ENCODE data around the gene RASGRF1. TPM values are rescaled to one million over a fixed set of nuclear protein-coding genes. Genes with fewer than 3 reads are reported as not detected.
"Not testable (repeated sequence)": the region's sequence is repeated elsewhere in the genome, so short reads cannot be mapped to it uniquely, and the experiment has no call there.

Gene RASGRF1
- total RNA-seq, 4 donors from 2014 or later: 0.13 to 0.23 TPM; not detected in 2

DNA sequence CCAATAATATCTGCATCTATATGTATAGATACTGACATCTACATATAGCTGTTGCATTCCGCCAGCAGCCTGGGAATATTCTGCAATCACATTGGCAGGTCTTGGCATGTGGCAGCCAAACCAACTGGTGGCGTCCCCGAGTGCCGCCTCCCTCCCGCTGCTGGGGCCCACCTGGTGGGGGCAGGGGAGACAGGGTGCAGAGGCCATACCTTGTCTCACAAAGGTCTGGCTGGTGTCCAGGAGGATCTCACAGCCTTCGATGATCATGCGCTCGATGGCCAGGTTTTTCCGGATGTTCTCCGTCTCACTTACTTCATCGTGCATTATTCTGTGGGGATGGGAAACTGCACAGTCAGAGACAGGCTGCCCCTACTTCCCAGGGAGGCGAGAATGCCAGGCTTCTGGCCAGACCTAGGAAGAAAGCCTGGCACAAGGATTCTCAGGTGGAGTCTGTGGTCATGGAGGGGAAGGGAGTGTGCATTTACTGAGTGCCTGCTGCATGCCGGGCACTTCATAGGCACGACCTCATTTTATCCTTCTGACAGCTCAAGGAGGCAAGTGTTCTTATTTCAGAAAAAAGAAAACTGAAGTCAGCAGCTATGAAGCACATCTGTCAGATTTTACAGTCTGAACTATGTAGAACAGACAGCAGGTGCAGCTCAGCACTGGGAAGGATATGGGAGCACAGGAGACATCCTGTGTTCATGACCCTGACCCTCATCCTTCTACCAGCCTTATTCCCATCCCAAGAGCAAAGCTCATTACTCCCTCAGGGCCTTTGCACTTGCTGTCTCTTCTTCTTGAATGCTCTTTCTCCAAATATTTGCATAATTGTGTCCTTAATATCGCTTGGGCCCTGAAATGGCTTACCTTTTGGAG, 62.8 kb downstream of the RASGRF1 start:
- TF ChIP-seq POLR2A (IDR thresholded peaks at IDR 0.05): no peak
- no peak for TF ChIP-seq EP300 (IDR thresholded peaks at IDR 0.05)
- TF ChIP-seq, protein P1, sequence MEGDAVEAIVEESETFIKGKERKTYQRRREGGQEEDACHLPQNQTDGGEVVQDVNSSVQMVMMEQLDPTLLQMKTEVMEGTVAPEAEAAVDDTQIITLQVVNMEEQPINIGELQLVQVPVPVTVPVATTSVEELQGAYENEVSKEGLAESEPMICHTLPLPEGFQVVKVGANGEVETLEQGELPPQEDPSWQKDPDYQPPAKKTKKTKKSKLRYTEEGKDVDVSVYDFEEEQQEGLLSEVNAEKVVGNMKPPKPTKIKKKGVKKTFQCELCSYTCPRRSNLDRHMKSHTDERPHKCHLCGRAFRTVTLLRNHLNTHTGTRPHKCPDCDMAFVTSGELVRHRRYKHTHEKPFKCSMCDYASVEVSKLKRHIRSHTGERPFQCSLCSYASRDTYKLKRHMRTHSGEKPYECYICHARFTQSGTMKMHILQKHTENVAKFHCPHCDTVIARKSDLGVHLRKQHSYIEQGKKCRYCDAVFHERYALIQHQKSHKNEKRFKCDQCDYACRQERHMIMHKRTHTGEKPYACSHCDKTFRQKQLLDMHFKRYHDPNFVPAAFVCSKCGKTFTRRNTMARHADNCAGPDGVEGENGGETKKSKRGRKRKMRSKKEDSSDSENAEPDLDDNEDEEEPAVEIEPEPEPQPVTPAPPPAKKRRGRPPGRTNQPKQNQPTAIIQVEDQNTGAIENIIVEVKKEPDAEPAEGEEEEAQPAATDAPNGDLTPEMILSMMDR (IDR thresholded peaks at IDR 0.05): no peak
- no peak for TF ChIP-seq POLR2AphosphoS5 (IDR thresholded peaks at IDR 0.05)
- WGBS, 2 donors (ENCODE audit: low coverage in 1 of 2): 55 to 59% methylated on average over 2 to 10 of the region's 15 CpGs
- Histone ChIP-seq H3K9me3 (no peaks in the 10 kb centered on the region), H3K4me1 (no peaks in the 10 kb centered on the region), H3K36me3 (no peaks in the 10 kb centered on the region), H3K27ac (no peak overlapping the region), H3K27me3 (peaks cover 5% of the 10 kb centered on the region), H3K4me3 (no peak overlapping the region)
- no peak for ATAC-seq

GRCh38 chr15:79025802-79026201, 64.8 kb downstream of the RASGRF1 start:
- Histone ChIP-seq H3K4me3 (no peak overlapping the region), H3K27me3 (peaks cover 5% of the 10 kb centered on the region), H3K4me1 (no peaks in the 10 kb centered on the region), H3K36me3 (no peaks in the 10 kb centered on the region), H3K27ac (no peak overlapping the region), H3K9me3 (no peaks in the 10 kb centered on the region)
- WGBS, 2 donors (ENCODE audit: low coverage in 1 of 2): 80% methylated on average over 1 of the region's 1 CpG; no CpG with 5 or more reads in 1 of the 2 donors
- no peak for ATAC-seq
- no peak for TF ChIP-seq POLR2AphosphoS5 (IDR thresholded peaks at IDR 0.05)
- no peak for TF ChIP-seq EP300 (IDR thresholded peaks at IDR 0.05)

GRCh38 chr15:79025201-79025600, 65.4 kb downstream of the RASGRF1 start:
- Histone ChIP-seq H3K4me1 (no peaks in the 10 kb centered on the region), H3K27ac (no peak overlapping the region), H3K27me3 (peaks cover 5% of the 10 kb centered on the region), H3K4me3 (no peak overlapping the region), H3K9me3 (no peaks in the 10 kb centered on the region), H3K36me3 (no peaks in the 10 kb centered on the region)
- 82% methylated on average over 2 of the region's 6 CpGs; no CpG with 5 or more reads in 1 of the 2 donors for WGBS, 2 donors (ENCODE audit: low coverage in 1 of 2)
- TF ChIP-seq POLR2A (IDR thresholded peaks at IDR 0.05): no peak
- TF ChIP-seq POLR2AphosphoS5 (IDR thresholded peaks at IDR 0.05): no peak
- TF ChIP-seq EP300 (IDR thresholded peaks at IDR 0.05): no peak
- TF ChIP-seq, protein P1 (IDR thresholded peaks at IDR 0.05): no peak
- ATAC-seq: no peak

- not testable (repeated sequence) for H3K4me1 ChIP-seq, H3K9me3 ChIP-seq, ATAC-seq, H3K27ac ChIP-seq, H3K4me3 ChIP-seq, H3K36me3 ChIP-seq, H3K27me3 ChIP-seq
Observed at GRCh38 chr15:79024493-79024892, 66.1 kb downstream of the RASGRF1 start.

DNA sequence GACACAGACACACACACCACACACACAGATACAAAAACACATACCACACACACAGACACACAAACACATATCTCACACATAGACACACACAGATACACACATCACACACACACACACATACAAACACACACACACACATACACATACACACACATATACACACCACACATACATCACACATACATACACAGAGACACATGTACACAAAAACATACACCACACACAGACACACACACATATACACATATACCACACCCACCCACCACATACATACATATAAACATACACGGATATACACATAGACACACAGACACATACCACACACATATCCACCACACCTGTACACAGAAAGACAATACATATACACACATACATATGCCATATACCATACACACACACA, 66.7 kb downstream of the RASGRF1 start:
- 71 to 100% methylated on average over 1 of the region's 1 CpG for WGBS, 2 donors (ENCODE audit: low coverage in 1 of 2)
- Histone ChIP-seq H3K36me3 (no peaks in the 10 kb centered on the region), H3K9me3 (no peaks in the 10 kb centered on the region), H3K27me3 (peaks cover 5% of the 10 kb centered on the region), H3K4me1 (no peaks in the 10 kb centered on the region), H3K4me3 (no peak overlapping the region), H3K27ac (no peak overlapping the region)
- no peak for ATAC-seq
- TF ChIP-seq, protein P1 (IDR thresholded peaks at IDR 0.05): no peak
- TF ChIP-seq POLR2A (IDR thresholded peaks at IDR 0.05) (no peak), EP300 (IDR thresholded peaks at IDR 0.05) (no peak), POLR2AphosphoS5 (IDR thresholded peaks at IDR 0.05) (no peak)

GRCh38 chr15:79023546-79023890, 67.1 kb downstream of the RASGRF1 start:
- TF ChIP-seq EP300 (IDR thresholded peaks at IDR 0.05) (no peak), POLR2A (IDR thresholded peaks at IDR 0.05) (no peak), POLR2AphosphoS5 (IDR thresholded peaks at IDR 0.05) (no peak)
- TF ChIP-seq, protein P1 (IDR thresholded peaks at IDR 0.05): no peak
- WGBS, 2 donors (ENCODE audit: low coverage in 1 of 2): no CpG with 5 or more reads among the region's 2 CpGs
- no peak overlapping the region for H3K4me3 ChIP-seq
- no peak overlapping the region for H3K27ac ChIP-seq
- no peaks in the 10 kb centered on the region for H3K4me1 ChIP-seq
- no peak for ATAC-seq
- peaks cover 5% of the 10 kb centered on the region for H3K27me3 ChIP-seq
- H3K9me3 ChIP-seq: no peaks in the 10 kb centered on the region
- no peaks in the 10 kb centered on the region for H3K36me3 ChIP-seq
